CD14-positive monocyte (primary cell): ENCODE results near the gene TARBP1. TPM values are rescaled to one million over a fixed set of nuclear protein-coding genes. Genes with fewer than 3 reads are reported as not detected.

Experiments
- DNase-seq, 3 donors: peaks; one replicate each; pipeline ENCODE4 v3.0.0-alpha.2; 2011 to 2022
- H2AFZ ChIP-seq: 2 replicates; pipeline ENCODE4 v1.6.0; 2012; ENCODE audit warnings: mild to moderate bottlenecking, low read depth, low read length, inconsistent platforms; ENCODE audit not compliant: insufficient read depth, poor library complexity, severe bottlenecking
- H3K27ac ChIP-seq, 2 donors: 1 replicate in 1 of 2; 2 replicates in 1 of 2; pipeline ENCODE4 v1.5.1; 2012 to 2013; ENCODE audit warnings: low read length in 2 of 2, control low read depth in 1 of 2, inconsistent platforms in 1 of 2, low read depth in 1 of 2, mild to moderate bottlenecking in 1 of 2
- H3K27me3 ChIP-seq, 2 donors: one replicate each; pipeline versions ENCODE4 v1.6.0 to v1.6.1; 2011 to 2013; ENCODE audit warnings: low read length in 2 of 2; ENCODE audit not compliant: control insufficient read depth in 2 of 2, insufficient read depth in 2 of 2
- H3K36me3 ChIP-seq, 2 donors: replicated peaks in 1 of 2; 1 replicate in 1 of 2; 2 replicates in 1 of 2; pipeline versions ENCODE4 v1.5.1 to v1.6.1; 2012 to 2013; ENCODE audit warnings: low read length in 2 of 2, control low read depth in 1 of 2, inconsistent platforms in 1 of 2, mild to moderate bottlenecking in 1 of 2; ENCODE audit not compliant: insufficient read depth in 2 of 2, control insufficient read depth in 1 of 2
- H3K4me1 ChIP-seq, 2 donors: 1 replicate in 1 of 2; 2 replicates in 1 of 2; pipeline versions ENCODE4 v1.5.1 to v1.6.1; 2012 to 2013; ENCODE audit warnings: low read length in 2 of 2, control low read depth in 1 of 2, inconsistent platforms in 1 of 2, mild to moderate bottlenecking in 1 of 2, moderate library complexity in 1 of 2; ENCODE audit not compliant: insufficient read depth in 2 of 2, control insufficient read depth in 1 of 2
- H3K4me2 ChIP-seq: replicated peaks from 2 replicates; pipeline ENCODE3; 2012; ENCODE audit warnings: low read length, moderate library complexity, mild to moderate bottlenecking; ENCODE audit not compliant: poor library complexity, severe bottlenecking; ENCODE audit errors: extremely low read depth
- H3K4me3 ChIP-seq, 3 experiments: fragments of 200-600 bp in 1 of 3; sonication (generic) in 1 of 3; replicated peaks in 1 of 3; 1 replicate in 2 of 3; 2 replicates in 1 of 3; pipeline ENCODE4 v1.5.1; 2011 to 2013; ENCODE audit warnings: low read length in 3 of 3, mild to moderate bottlenecking in 3 of 3, control low read depth in 2 of 3, low read depth in 2 of 3, inconsistent platforms in 1 of 3, moderate library complexity in 1 of 3
- H3K79me2 ChIP-seq: 2 replicates; pipeline ENCODE4 v1.6.0; 2012; ENCODE audit warnings: mild to moderate bottlenecking, control low read depth, inconsistent platforms, low read length, moderate library complexity; ENCODE audit not compliant: insufficient read depth
- H3K9ac ChIP-seq: 2 replicates; pipeline ENCODE4 v1.6.0; 2017; ENCODE audit warnings: low read length, mild to moderate bottlenecking; ENCODE audit not compliant: insufficient read depth, poor library complexity, severe bottlenecking
- H3K9me3 ChIP-seq, 2 donors: replicated peaks in 1 of 2; 1 replicate in 1 of 2; 2 replicates in 1 of 2; pipeline versions ENCODE4 v1.5.1 to v1.6.1; 2012 to 2013; ENCODE audit warnings: low read length in 2 of 2, control low read depth in 1 of 2; ENCODE audit not compliant: control insufficient read depth in 1 of 2, insufficient read depth in 1 of 2
- H4K20me1 ChIP-seq: 2 replicates; pipeline ENCODE4 v1.6.0; 2012; ENCODE audit warnings: mild to moderate bottlenecking, low read length, control low read depth, moderate library complexity; ENCODE audit not compliant: insufficient read depth
- H3K27ac Mint-ChIP-seq, 7 donors: one replicate each; pipeline ENCODE4 v1.8.0; 2020; ENCODE audit warnings: mild to moderate bottlenecking in 7 of 7, mixed read lengths in 7 of 7, moderate library complexity in 6 of 7, inconsistent platforms in 2 of 7
- H3K27me3 Mint-ChIP-seq, 3 donors: one replicate each; pipeline ENCODE4 v1.8.0; 2021 to 2022; ENCODE audit warnings: low read depth in 3 of 3, mild to moderate bottlenecking in 3 of 3, mixed read lengths in 3 of 3, moderate library complexity in 3 of 3, inconsistent platforms in 1 of 3
- H3K36me3 Mint-ChIP-seq, 2 donors: one replicate each; pipeline ENCODE4 v1.8.0; 2020; ENCODE audit warnings: mixed read lengths in 2 of 2, inconsistent platforms in 1 of 2, mild to moderate bottlenecking in 1 of 2
- H3K4me1 Mint-ChIP-seq: one replicate; pipeline ENCODE4 v1.8.0; 2020; ENCODE audit warnings: mild to moderate bottlenecking, mixed read lengths
- H3K4me3 Mint-ChIP-seq, 2 donors: one replicate each; pipeline ENCODE4 v1.8.0; 2020; ENCODE audit warnings: mild to moderate bottlenecking in 2 of 2, mixed read lengths in 2 of 2, moderate library complexity in 1 of 2
- H3K9me3 Mint-ChIP-seq, 7 donors: one replicate each; pipeline ENCODE4 v1.8.0; 2020 to 2022; ENCODE audit warnings: mixed read lengths in 7 of 7, mild to moderate bottlenecking in 6 of 7, moderate library complexity in 6 of 7, inconsistent platforms in 2 of 7
- WGBS: methylation state at CpG from one replicate; pipeline ENCODE4 v1.1.5; 2013; ENCODE audit warnings: missing lambda C conversion rate; ENCODE audit not compliant: insufficient coverage; 5-methylcytosine and 5-hydroxymethylcytosine counted together
- intact Hi-C, 2 donors: fragments of 100-400 bp; cut with micrococcal nuclease; formaldehyde crosslinking; loops; one replicate each; pipeline versions ENCODE4 v1.15.0 to v1.15.1; 2023
- polyA plus RNA-seq, 3 donors: library from polyadenylated mRNA; depleted of rRNA in 1 of 3; unstranded in 2 of 3; stranded (reverse) in 1 of 3; fragments of 300-500 nt in 2 of 3; fragments of >200 nt in 1 of 3; fragmentation: Illumina TruSeq in 2 of 3; gene quantifications; 1 replicate in 2 of 3; 2 replicates in 1 of 3; pipeline ENCODE4 v1.2.3, GENCODE V29; 2012 to 2021
- TF ChIP-seq, protein P1 (sequence below): fragments of 200-600 bp; IDR thresholded peaks from one replicate; pipeline ENCODE4 v1.8.0; 2022; ENCODE audit warnings: antibody characterized with exemption, mild to moderate bottlenecking

TARBP1 gene
- polyA plus RNA-seq, 3 donors, result 1.4 to 30.9 (median 3.2) TPM

DNA sequence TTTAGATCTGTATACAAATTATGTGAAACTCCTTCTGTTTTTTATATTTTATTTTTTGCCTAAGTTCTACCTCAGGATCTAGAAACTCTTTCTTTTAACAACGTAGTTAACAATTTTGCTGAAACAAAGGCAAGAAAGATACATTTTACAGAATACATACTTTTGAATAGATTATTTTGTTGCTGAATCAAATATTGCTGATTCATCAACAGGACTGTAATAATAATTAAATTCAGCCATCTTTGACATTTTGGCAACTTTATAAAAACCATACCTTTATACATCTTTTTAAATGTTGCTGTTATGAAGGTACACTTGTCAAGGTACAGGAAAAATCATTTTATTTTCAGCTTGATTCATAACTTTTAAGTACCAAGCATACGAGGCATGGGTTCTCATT is 116.4 kb downstream of the TARBP1 start:
- H3K4me3 ChIP-seq, result no peak overlapping the region

DNA sequence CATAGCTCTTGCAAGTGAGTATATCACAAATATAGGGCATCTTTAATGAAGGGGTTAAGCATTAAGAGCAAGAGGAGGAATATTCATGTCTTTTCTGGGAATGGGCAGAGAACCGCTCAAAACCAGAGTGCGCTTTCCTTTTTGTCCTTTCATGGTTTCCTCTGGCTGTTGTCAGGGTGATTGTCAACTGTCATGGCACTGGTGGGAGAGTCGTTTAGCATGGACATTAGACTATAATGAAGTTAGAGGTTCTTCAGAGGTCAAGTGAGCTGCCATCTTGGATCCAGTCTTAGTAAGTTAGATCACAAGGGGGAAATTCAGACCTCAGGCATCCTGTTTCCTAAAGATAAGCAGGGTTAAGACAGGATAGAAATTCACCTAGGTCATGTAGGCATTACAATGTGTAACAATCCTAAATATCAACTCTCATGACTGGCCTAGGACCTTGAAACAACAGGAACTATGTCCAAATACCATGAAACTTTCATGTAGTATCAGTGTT is 117.8 kb downstream of the TARBP1 start:
- 75% methylated on average over 3 of the region's 3 CpGs for WGBS
- no peak overlapping the region for H2AFZ ChIP-seq
- no peaks in the 10 kb centered on the region for H4K20me1 ChIP-seq
- H3K27me3 ChIP-seq, result no peaks in the 10 kb centered on the region
- H3K9me3 Mint-ChIP-seq, result peaks cover 0 to 2% (median 0%) of the 10 kb centered on the region in 7 donors
- TF ChIP-seq, protein P1, sequence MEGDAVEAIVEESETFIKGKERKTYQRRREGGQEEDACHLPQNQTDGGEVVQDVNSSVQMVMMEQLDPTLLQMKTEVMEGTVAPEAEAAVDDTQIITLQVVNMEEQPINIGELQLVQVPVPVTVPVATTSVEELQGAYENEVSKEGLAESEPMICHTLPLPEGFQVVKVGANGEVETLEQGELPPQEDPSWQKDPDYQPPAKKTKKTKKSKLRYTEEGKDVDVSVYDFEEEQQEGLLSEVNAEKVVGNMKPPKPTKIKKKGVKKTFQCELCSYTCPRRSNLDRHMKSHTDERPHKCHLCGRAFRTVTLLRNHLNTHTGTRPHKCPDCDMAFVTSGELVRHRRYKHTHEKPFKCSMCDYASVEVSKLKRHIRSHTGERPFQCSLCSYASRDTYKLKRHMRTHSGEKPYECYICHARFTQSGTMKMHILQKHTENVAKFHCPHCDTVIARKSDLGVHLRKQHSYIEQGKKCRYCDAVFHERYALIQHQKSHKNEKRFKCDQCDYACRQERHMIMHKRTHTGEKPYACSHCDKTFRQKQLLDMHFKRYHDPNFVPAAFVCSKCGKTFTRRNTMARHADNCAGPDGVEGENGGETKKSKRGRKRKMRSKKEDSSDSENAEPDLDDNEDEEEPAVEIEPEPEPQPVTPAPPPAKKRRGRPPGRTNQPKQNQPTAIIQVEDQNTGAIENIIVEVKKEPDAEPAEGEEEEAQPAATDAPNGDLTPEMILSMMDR, result no peak
- no peaks in the 10 kb centered on the region for H3K36me3 Mint-ChIP-seq
- H3K27ac ChIP-seq, result no peak overlapping the region
- no peaks in the 10 kb centered on the region for H3K9me3 ChIP-seq
- no peak overlapping the region for H3K27ac Mint-ChIP-seq
- no peak overlapping the region for H3K9ac ChIP-seq
- peaks cover 1 to 4% (median 3%) of the 10 kb centered on the region in 3 donors for H3K27me3 Mint-ChIP-seq
- H3K4me3 ChIP-seq, result no peak overlapping the region
- no peak overlapping the region for H3K4me3 Mint-ChIP-seq
- H3K4me2 ChIP-seq, result no peak overlapping the region
- H3K36me3 ChIP-seq, result no peaks in the 10 kb centered on the region
- H3K79me2 ChIP-seq, result no peaks in the 10 kb centered on the region
- DNase-seq, result no peak
- intact Hi-C loops, result no loop called here
- no peaks in the 10 kb centered on the region for H3K4me1 ChIP-seq
- no peaks in the 10 kb centered on the region for H3K4me1 Mint-ChIP-seq

More for the DNA sequence above, 116.4 kb downstream of the TARBP1 start:
- no peaks in the 10 kb centered on the region for H3K4me1 Mint-ChIP-seq
- H3K27ac Mint-ChIP-seq, result no peak overlapping the region
- Histone ChIP-seq H3K9me3 (no peaks in the 10 kb centered on the region), H3K4me1 (no peaks in the 10 kb centered on the region), H3K27ac (no peak overlapping the region), H3K9ac (no peak overlapping the region), H2AFZ (no peak overlapping the region), H3K79me2 (no peaks in the 10 kb centered on the region), H4K20me1 (no peaks in the 10 kb centered on the region), H3K36me3 (no peaks in the 10 kb centered on the region), H3K4me2 (no peak overlapping the region), H3K27me3 (no peaks in the 10 kb centered on the region)
- TF ChIP-seq, protein P1, result no peak
- peaks cover 3 to 4% (median 4%) of the 10 kb centered on the region in 3 donors for H3K27me3 Mint-ChIP-seq
- no peak for DNase-seq
- peaks cover 0 to 2% (median 0%) of the 10 kb centered on the region in 7 donors for H3K9me3 Mint-ChIP-seq
- intact Hi-C loops, result no loop called here
- no CpG with 5 or more reads among the region's 2 CpGs for WGBS
- no peaks in the 10 kb centered on the region for H3K36me3 Mint-ChIP-seq
- H3K4me3 Mint-ChIP-seq, result no peak overlapping the region
